ENCODE measurements around the gene COL13A1. TPM values are rescaled to one million over a fixed set of nuclear protein-coding genes. Genes with fewer than 3 reads are reported as not detected.

The COL13A1 gene
- total and polyA plus RNA-seq, 2 donors from 2014 or later: 4.0 to 5.2 TPM

DNA sequence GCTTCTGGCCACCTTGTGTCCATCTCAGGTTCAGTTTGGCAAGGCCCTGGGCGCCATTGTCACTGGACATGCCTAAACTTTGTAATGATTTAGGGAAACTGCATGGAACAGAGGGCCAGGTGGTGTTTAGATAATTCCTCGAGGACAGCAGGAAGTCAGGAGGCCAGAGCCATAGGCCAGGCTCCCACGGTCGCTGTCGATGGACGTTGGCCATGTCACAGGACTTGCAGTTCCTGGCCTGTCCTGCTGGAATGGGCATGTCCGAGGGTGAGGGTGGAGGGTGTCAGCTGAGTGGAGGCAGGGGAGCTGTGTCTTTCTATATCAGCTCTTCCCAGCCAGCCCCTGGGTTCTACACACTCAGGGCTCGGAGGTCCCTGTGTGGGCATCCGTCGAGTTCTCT is 143.1 kb downstream of the COL13A1 start:
- Histone ChIP-seq H3K27me3 (ENCODE audit: control insufficient read depth, insufficient read depth, low read length) (no peaks in the 10 kb centered on the region), H3K4me3 (ENCODE audit: low read length in 3 of 3) (no peak overlapping the region), H3K9me3 (ENCODE audit: control insufficient read depth in 2 of 3, insufficient read depth in 1 of 3, low read length in 3 of 3) (peaks cover 0 to 5% (median 0%) of the 10 kb centered on the region in 3 donors), H3K27ac (ENCODE audit: low read depth in 2 of 2, low read length in 2 of 2) (no peak overlapping the region), H3K9ac (ENCODE audit: low read length in 3 of 3) (no peak overlapping the region), H3K4me1 (ENCODE audit: control insufficient read depth in 2 of 3, insufficient read depth in 2 of 3, low read depth in 1 of 3, low read length in 3 of 3) (no peaks in the 10 kb centered on the region), H3K36me3 (ENCODE audit: control insufficient read depth in 2 of 3, insufficient read depth in 3 of 3, low read length in 3 of 3) (no peaks in the 10 kb centered on the region)
- intact Hi-C loops (cut with DNase I): no loop called here
- FAIRE-seq: no peak
- DNase-seq: no peak
- TF ChIP-seq, protein P1, sequence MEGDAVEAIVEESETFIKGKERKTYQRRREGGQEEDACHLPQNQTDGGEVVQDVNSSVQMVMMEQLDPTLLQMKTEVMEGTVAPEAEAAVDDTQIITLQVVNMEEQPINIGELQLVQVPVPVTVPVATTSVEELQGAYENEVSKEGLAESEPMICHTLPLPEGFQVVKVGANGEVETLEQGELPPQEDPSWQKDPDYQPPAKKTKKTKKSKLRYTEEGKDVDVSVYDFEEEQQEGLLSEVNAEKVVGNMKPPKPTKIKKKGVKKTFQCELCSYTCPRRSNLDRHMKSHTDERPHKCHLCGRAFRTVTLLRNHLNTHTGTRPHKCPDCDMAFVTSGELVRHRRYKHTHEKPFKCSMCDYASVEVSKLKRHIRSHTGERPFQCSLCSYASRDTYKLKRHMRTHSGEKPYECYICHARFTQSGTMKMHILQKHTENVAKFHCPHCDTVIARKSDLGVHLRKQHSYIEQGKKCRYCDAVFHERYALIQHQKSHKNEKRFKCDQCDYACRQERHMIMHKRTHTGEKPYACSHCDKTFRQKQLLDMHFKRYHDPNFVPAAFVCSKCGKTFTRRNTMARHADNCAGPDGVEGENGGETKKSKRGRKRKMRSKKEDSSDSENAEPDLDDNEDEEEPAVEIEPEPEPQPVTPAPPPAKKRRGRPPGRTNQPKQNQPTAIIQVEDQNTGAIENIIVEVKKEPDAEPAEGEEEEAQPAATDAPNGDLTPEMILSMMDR (IDR thresholded peaks at IDR 0.05; ENCODE audit: borderline replicate concordance, extremely low read depth, insufficient read depth): no peak

- no peak overlapping the region for H3K27ac ChIP-seq (ENCODE audit: low read depth in 2 of 2, low read length in 2 of 2)
- no peak for DNase-seq
- no peak overlapping the region for H3K4me3 ChIP-seq (ENCODE audit: low read length in 3 of 3)
- H3K4me1 ChIP-seq (ENCODE audit: control insufficient read depth in 2 of 3, insufficient read depth in 2 of 3, low read depth in 1 of 3, low read length in 3 of 3): no peaks in the 10 kb centered on the region
- no peaks in the 10 kb centered on the region for H3K9me3 ChIP-seq (ENCODE audit: control insufficient read depth in 2 of 3, insufficient read depth in 1 of 3, low read length in 3 of 3)
- intact Hi-C loops (cut with DNase I): no loop called here
- TF ChIP-seq, protein P1 (IDR thresholded peaks at IDR 0.05; ENCODE audit: borderline replicate concordance, extremely low read depth, insufficient read depth): no peak
- no peaks in the 10 kb centered on the region for H3K36me3 ChIP-seq (ENCODE audit: control insufficient read depth in 2 of 3, insufficient read depth in 3 of 3, low read length in 3 of 3)
- H3K27me3 ChIP-seq (ENCODE audit: control insufficient read depth, insufficient read depth, low read length): no peaks in the 10 kb centered on the region
- FAIRE-seq: no peak
- H3K9ac ChIP-seq (ENCODE audit: low read length in 3 of 3): no peak overlapping the region
These were observed 146.6 kb downstream of the COL13A1 start for GRCh38 chr10:69948261-69948660.

DNA sequence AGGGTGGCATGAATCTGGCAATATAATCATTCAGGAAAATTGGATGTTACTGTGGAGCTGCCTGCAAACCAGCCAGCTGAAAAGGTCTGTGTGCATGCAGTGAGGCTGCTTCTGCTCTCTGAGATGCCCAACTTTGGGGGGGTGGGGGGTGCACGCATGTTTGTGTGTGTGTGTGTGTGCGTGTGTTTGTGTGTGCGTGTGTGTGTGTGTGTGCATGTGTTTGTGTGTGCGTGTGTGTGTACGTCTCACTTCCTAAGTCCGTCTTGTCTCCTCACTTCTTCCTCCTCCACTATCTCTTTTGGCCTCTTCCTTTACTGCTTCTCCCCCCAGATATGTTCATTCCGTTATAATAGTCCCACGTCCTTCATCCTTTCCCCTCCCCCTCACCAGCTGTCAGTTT is 148.1 kb downstream of the COL13A1 start:
- Histone ChIP-seq H3K4me3 (ENCODE audit: low read length in 3 of 3) (no peak overlapping the region), H3K27me3 (ENCODE audit: control insufficient read depth, insufficient read depth, low read length) (no peaks in the 10 kb centered on the region), H3K27ac (ENCODE audit: low read depth in 2 of 2, low read length in 2 of 2) (no peak overlapping the region), H3K4me1 (ENCODE audit: control insufficient read depth in 2 of 3, insufficient read depth in 2 of 3, low read depth in 1 of 3, low read length in 3 of 3) (no peaks in the 10 kb centered on the region), H3K9ac (ENCODE audit: low read length in 3 of 3) (no peak overlapping the region), H3K9me3 (ENCODE audit: control insufficient read depth in 2 of 3, insufficient read depth in 1 of 3, low read length in 3 of 3) (no peaks in the 10 kb centered on the region), H3K36me3 (ENCODE audit: control insufficient read depth in 2 of 3, insufficient read depth in 3 of 3, low read length in 3 of 3) (no peaks in the 10 kb centered on the region)
- TF ChIP-seq, protein P1 (IDR thresholded peaks at IDR 0.05; ENCODE audit: borderline replicate concordance, extremely low read depth, insufficient read depth): no peak
- intact Hi-C loops (cut with DNase I): no loop called here
- DNase-seq (no peak), FAIRE-seq (no peak)

- Histone ChIP-seq H3K27ac (ENCODE audit: low read depth in 2 of 2, low read length in 2 of 2) (no peak overlapping the region), H3K27me3 (ENCODE audit: control insufficient read depth, insufficient read depth, low read length) (no peaks in the 10 kb centered on the region), H3K4me3 (ENCODE audit: low read length in 3 of 3) (no peak overlapping the region), H3K9ac (ENCODE audit: low read length in 3 of 3) (no peak overlapping the region), H3K36me3 (ENCODE audit: control insufficient read depth in 2 of 3, insufficient read depth in 3 of 3, low read length in 3 of 3) (no peaks in the 10 kb centered on the region), H3K9me3 (ENCODE audit: control insufficient read depth in 2 of 3, insufficient read depth in 1 of 3, low read length in 3 of 3) (no peaks in the 10 kb centered on the region), H3K4me1 (ENCODE audit: control insufficient read depth in 2 of 3, insufficient read depth in 2 of 3, low read depth in 1 of 3, low read length in 3 of 3) (no peaks in the 10 kb centered on the region)
- intact Hi-C loops (cut with DNase I): no loop called here
- no peak for DNase-seq
- TF ChIP-seq, protein P1 (IDR thresholded peaks at IDR 0.05; ENCODE audit: borderline replicate concordance, extremely low read depth, insufficient read depth): no peak
- no peak for FAIRE-seq
These were observed 150.0 kb downstream of the COL13A1 start for GRCh38 chr10:69951658-69952057.

Data from kidney (tissue), 14 donors.